ENCODE data around the gene PRPF40A.
"Not testable (repeated sequence)": the region's sequence is repeated elsewhere in the genome, so short reads cannot be mapped to it uniquely, and the experiment has no call there.

PRPF40A gene
- total RNA-seq = 180 to 217 (median 199) reads per million in 4 donors

GRCh38 chr2:152717228-152718075, at the start of gene PRPF40A:
Gene PRPF40A (minus strand): TSS chr2:152717461. CDS start chr2:152717439, 22 bp downstream.
- peak; percentile 99 for DNase-seq

GRCh38 chr2:152766928-152767327, 49.7 kb upstream of the PRPF40A start:
- DNase-seq = no peak

- no peak for DNase-seq
Observed at GRCh38 chr2:152763651-152764050, 46.4 kb upstream of the PRPF40A start.

GRCh38 chr2:152763208-152763607, 45.9 kb upstream of the PRPF40A start:
- not testable (repeated sequence) for DNase-seq

- DNase-seq = no peak
Observed at GRCh38 chr2:152762202-152762601, 44.9 kb upstream of the PRPF40A start.

GRCh38 chr2:152761214-152761613, 44.0 kb upstream of the PRPF40A start:
- no peak for DNase-seq

GRCh38 chr2:152759290-152760072, 42.2 kb upstream of the PRPF40A start:
- DNase-seq = no peak

GRCh38 chr2:152755029-152755428, 37.8 kb upstream of the PRPF40A start:
- DNase-seq = no peak

GRCh38 chr2:152747751-152748150, 30.5 kb upstream of the PRPF40A start:
- DNase-seq = not testable (repeated sequence)

GRCh38 chr2:152743002-152743401, 25.7 kb upstream of the PRPF40A start:
- no peak for DNase-seq

GRCh38 chr2:152740743-152741328, 23.6 kb upstream of the PRPF40A start:
- peak in 1 of 5 donors; percentile 51 for DNase-seq

GRCh38 chr2:152739705-152740104, 22.4 kb upstream of the PRPF40A start:
- DNase-seq = not testable (repeated sequence)

GRCh38 chr2:152738438-152738837, 21.2 kb upstream of the PRPF40A start:
- no peak for DNase-seq

GRCh38 chr2:152737509-152737908, 20.2 kb upstream of the PRPF40A start:
- not testable (repeated sequence) for DNase-seq

GRCh38 chr2:152730591-152731333, 13.5 kb upstream of the PRPF40A start:
- peak; percentile 13 to 57 (median 46) for DNase-seq

- peak in 1 of 5 donors; percentile 4 for DNase-seq
Observed at GRCh38 chr2:152729844-152730243, 12.6 kb upstream of the PRPF40A start.

GRCh38 chr2:152723918-152724317, 6.7 kb upstream of the PRPF40A start:
- DNase-seq = no peak

GRCh38 chr2:152722639-152723038, 5.4 kb upstream of the PRPF40A start:
- not testable (repeated sequence) for DNase-seq

- DNase-seq = no peak
Observed at GRCh38 chr2:152720794-152721193, 3.5 kb upstream of the PRPF40A start.

GRCh38 chr2:152718909-152719645, 1.8 kb upstream of the PRPF40A start:
- peak in 1 of 5 donors; percentile 72 for DNase-seq

- DNase-seq = peak; percentile 85 to 95 (median 89)
Observed at GRCh38 chr2:152718076-152718908, 1.0 kb upstream of the PRPF40A start, which contains the start of gene ARL6IP6. Gene ARL6IP6 (plus strand): TSS chr2:152718620. CDS start chr2:152718625, 5 bp downstream.
